Measurements from ENCODE around the gene C4BPA.

- no peak for TF ChIP-seq CTCF (IDR thresholded peaks at IDR 0.05)
- no peak for TF ChIP-seq ZFX (IDR thresholded peaks at IDR 0.05; ENCODE audit: borderline replicate concordance)
Measured at GRCh38 chr1:207129053-207129452, 25.0 kb downstream of the C4BPA start.

Measured in 22Rv1 (cell line).